HepG2 (cell line): ENCODE results near the gene CA7. TPM values are rescaled to one million over a fixed set of nuclear protein-coding genes. Genes with fewer than 3 reads are reported as not detected.
A peak's percentile ranks its signal among the peaks of the same experiment; 100 is the strongest.

Experiments
- ARNTL ChIP-seq: sonication (generic); formaldehyde crosslinking; IDR thresholded peaks from 2 replicates; pipeline ENCODE4 v1.4.0; 2020; ENCODE audit warnings: mild to moderate bottlenecking, missing genetic modification reagents
- ATM ChIP-seq: fragments of 450-650 bp; IDR thresholded peaks from 2 replicates; pipeline ENCODE4 v1.7.1; 2017; ENCODE audit warnings: mild to moderate bottlenecking, borderline replicate concordance
- GTF3A ChIP-seq: sonication (generic); formaldehyde crosslinking; conservative IDR thresholded peaks from 2 replicates; pipeline ENCODE4 v1.4.0; 2020; ENCODE audit warnings: mild to moderate bottlenecking, missing genetic modification reagents
- SIN3A ChIP-seq: IDR thresholded peaks from 2 replicates; pipeline ENCODE4 v1.6.1; 2011; ENCODE audit warnings: low read depth, mild to moderate bottlenecking, control low read depth, low read length, borderline replicate concordance
- TAF15 ChIP-seq: fragments of 200-400 bp; formaldehyde crosslinking; IDR thresholded peaks from one replicate; pipeline ENCODE4 v1.6.1; 2018; ENCODE audit warnings: mild to moderate bottlenecking, low read depth, low read length; ENCODE audit not compliant: poor library complexity, severe bottlenecking
- ZNF337 ChIP-seq: sonication (generic); formaldehyde crosslinking; IDR thresholded peaks from 2 replicates; pipeline ENCODE4 v1.5.1; 2020; ENCODE audit warnings: missing genetic modification reagents, low read depth, mild to moderate bottlenecking, borderline replicate concordance
- ZNF572 ChIP-seq: sonication (generic); formaldehyde crosslinking; IDR thresholded peaks from 2 replicates; pipeline ENCODE4 v1.5.1; 2020; ENCODE audit warnings: mild to moderate bottlenecking, missing genetic modification reagents
- polyA plus RNA-seq, 8 experiments: library from polyadenylated mRNA; depleted of rRNA in 3 of 8; stranded (reverse) in 7 of 8; unstranded in 1 of 8; fragments of >200 nt; fragmentation: Illumina TruSeq in 4 of 8; extraction: Trizol in 4 of 8; gene quantifications; 2 replicates each; pipeline versions ENCODE4 v1.2.1 to v1.2.3, GENCODE V29; 2011 to 2016; ENCODE audit warnings: low read depth in 4 of 8, missing spikeins in 1 of 8, mixed read lengths in 1 of 8; ENCODE audit not compliant: insufficient read depth in 1 of 8
- total RNA-seq, 5 experiments: library from RNA; depleted of rRNA; stranded (reverse); fragments of >200 nt; fragmentation: Illumina TruSeq; extraction: Trizol; gene quantifications; 2 replicates each; pipeline ENCODE4 v1.2.3, GENCODE V29; 2016; ENCODE audit warnings: low read depth in 1 of 5
- TF ChIP-seq, protein P1 (sequence below): sonication (generic); formaldehyde crosslinking; conservative IDR thresholded peaks from 2 replicates; pipeline ENCODE4 v1.4.0; 2020; ENCODE audit warnings: mild to moderate bottlenecking, missing genetic modification reagents, moderate library complexity
- TF ChIP-seq, protein P2 (sequence below): sonication (generic); formaldehyde crosslinking; IDR thresholded peaks from 2 replicates; pipeline ENCODE4 v1.4.0; 2020; ENCODE audit warnings: missing genetic modification reagents
- TF ChIP-seq, protein P3 (sequence below): sonication (generic); formaldehyde crosslinking; IDR thresholded peaks from 2 replicates; pipeline ENCODE4 v1.4.0; 2020; ENCODE audit warnings: mild to moderate bottlenecking, missing genetic modification reagents
- TF ChIP-seq, protein P4 (sequence below): sonication (generic); formaldehyde crosslinking; IDR thresholded peaks from 2 replicates; pipeline ENCODE4 v1.8.0; 2022; ENCODE audit warnings: mild to moderate bottlenecking, missing genetic modification reagents, moderate library complexity
- TF ChIP-seq, protein P5 (sequence below): sonication (generic); formaldehyde crosslinking; IDR thresholded peaks from 2 replicates; pipeline ENCODE4 v1.4.0; 2020; ENCODE audit warnings: missing genetic modification reagents, mild to moderate bottlenecking, borderline replicate concordance
- TF ChIP-seq, protein P6 (sequence below), 2 experiments: fragments of 450-650 bp in 1 of 2; sonication (generic) in 1 of 2; formaldehyde crosslinking; IDR thresholded peaks; 2 replicates each; pipeline versions ENCODE4 v1.5.0 to v1.8.0; 2020 to 2022; ENCODE audit warnings: mild to moderate bottlenecking in 1 of 2, missing genetic modification reagents in 1 of 2
- TF ChIP-seq, protein P7 (sequence below): sonication (generic); formaldehyde crosslinking; IDR thresholded peaks from 2 replicates; pipeline ENCODE4 v1.4.0; 2020; ENCODE audit warnings: missing genetic modification reagents

The CA7 gene
- total and polyA plus RNA-seq, 2 of the 13 experiments (the other 11 are each of a cell fraction or from before 2014, with no cell fraction given), result not detected

DNA sequence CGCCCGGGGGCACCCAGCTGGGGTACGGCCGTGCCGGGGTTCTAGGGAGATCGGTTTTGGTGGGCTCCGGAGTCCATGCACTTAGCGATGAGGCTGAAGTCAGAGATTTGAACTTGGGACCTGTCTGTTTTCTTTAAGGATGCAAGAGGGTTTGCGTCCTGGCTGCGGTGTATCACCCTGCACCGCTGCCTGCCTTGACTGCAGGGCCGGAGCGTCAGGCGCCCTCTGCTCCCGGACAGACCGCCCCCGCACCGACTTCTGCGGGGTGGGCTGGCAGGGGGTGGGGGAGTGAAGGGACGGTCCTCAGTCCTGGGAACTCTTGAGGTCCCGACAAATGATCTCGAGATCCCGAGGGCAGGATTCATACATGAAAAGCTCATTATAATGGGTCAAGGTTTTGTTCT lies 36.8 kb downstream of the CA7 start (continued):
- TF ChIP-seq, protein P1, sequence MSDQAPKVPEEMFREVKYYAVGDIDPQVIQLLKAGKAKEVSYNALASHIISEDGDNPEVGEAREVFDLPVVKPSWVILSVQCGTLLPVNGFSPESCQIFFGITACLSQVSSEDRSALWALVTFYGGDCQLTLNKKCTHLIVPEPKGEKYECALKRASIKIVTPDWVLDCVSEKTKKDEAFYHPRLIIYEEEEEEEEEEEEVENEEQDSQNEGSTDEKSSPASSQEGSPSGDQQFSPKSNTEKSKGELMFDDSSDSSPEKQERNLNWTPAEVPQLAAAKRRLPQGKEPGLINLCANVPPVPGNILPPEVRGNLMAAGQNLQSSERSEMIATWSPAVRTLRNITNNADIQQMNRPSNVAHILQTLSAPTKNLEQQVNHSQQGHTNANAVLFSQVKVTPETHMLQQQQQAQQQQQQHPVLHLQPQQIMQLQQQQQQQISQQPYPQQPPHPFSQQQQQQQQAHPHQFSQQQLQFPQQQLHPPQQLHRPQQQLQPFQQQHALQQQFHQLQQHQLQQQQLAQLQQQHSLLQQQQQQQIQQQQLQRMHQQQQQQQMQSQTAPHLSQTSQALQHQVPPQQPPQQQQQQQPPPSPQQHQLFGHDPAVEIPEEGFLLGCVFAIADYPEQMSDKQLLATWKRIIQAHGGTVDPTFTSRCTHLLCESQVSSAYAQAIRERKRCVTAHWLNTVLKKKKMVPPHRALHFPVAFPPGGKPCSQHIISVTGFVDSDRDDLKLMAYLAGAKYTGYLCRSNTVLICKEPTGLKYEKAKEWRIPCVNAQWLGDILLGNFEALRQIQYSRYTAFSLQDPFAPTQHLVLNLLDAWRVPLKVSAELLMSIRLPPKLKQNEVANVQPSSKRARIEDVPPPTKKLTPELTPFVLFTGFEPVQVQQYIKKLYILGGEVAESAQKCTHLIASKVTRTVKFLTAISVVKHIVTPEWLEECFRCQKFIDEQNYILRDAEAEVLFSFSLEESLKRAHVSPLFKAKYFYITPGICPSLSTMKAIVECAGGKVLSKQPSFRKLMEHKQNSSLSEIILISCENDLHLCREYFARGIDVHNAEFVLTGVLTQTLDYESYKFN, result no peak
- 0 out of 2 replicates have a peak, but pooled peaks have one; percentile 20 for TF ChIP-seq ZNF337 (CRISPR knock-in tag)
- TF ChIP-seq, protein P2, sequence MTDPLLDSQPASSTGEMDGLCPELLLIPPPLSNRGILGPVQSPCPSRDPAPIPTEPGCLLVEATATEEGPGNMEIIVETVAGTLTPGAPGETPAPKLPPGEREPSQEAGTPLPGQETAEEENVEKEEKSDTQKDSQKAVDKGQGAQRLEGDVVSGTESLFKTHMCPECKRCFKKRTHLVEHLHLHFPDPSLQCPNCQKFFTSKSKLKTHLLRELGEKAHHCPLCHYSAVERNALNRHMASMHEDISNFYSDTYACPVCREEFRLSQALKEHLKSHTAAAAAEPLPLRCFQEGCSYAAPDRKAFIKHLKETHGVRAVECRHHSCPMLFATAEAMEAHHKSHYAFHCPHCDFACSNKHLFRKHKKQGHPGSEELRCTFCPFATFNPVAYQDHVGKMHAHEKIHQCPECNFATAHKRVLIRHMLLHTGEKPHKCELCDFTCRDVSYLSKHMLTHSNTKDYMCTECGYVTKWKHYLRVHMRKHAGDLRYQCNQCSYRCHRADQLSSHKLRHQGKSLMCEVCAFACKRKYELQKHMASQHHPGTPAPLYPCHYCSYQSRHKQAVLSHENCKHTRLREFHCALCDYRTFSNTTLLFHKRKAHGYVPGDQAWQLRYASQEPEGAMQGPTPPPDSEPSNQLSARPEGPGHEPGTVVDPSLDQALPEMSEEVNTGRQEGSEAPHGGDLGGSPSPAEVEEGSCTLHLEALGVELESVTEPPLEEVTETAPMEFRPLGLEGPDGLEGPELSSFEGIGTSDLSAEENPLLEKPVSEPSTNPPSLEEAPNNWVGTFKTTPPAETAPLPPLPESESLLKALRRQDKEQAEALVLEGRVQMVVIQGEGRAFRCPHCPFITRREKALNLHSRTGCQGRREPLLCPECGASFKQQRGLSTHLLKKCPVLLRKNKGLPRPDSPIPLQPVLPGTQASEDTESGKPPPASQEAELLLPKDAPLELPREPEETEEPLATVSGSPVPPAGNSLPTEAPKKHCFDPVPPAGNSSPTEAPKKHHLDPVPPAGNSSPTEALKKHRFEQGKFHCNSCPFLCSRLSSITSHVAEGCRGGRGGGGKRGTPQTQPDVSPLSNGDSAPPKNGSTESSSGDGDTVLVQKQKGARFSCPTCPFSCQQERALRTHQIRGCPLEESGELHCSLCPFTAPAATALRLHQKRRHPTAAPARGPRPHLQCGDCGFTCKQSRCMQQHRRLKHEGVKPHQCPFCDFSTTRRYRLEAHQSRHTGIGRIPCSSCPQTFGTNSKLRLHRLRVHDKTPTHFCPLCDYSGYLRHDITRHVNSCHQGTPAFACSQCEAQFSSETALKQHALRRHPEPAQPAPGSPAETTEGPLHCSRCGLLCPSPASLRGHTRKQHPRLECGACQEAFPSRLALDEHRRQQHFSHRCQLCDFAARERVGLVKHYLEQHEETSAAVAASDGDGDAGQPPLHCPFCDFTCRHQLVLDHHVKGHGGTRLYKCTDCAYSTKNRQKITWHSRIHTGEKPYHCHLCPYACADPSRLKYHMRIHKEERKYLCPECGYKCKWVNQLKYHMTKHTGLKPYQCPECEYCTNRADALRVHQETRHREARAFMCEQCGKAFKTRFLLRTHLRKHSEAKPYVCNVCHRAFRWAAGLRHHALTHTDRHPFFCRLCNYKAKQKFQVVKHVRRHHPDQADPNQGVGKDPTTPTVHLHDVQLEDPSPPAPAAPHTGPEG (CRISPR knock-in tag), result 0 out of 2 replicates have a peak, but pooled peaks have one; percentile 5
- TF ChIP-seq, protein P3, sequence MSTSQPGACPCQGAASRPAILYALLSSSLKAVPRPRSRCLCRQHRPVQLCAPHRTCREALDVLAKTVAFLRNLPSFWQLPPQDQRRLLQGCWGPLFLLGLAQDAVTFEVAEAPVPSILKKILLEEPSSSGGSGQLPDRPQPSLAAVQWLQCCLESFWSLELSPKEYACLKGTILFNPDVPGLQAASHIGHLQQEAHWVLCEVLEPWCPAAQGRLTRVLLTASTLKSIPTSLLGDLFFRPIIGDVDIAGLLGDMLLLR (CRISPR knock-in tag), result no peak; the same call in 1 of the 2 replicates
- 0 out of 2 replicates have a peak, but pooled peaks have one; percentile 5 for TF ChIP-seq GTF3A (CRISPR knock-in tag)
- TF ChIP-seq, protein P4, sequence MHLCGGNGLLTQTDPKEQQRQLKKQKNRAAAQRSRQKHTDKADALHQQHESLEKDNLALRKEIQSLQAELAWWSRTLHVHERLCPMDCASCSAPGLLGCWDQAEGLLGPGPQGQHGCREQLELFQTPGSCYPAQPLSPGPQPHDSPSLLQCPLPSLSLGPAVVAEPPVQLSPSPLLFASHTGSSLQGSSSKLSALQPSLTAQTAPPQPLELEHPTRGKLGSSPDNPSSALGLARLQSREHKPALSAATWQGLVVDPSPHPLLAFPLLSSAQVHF (CRISPR knock-in tag), result no peak
- TF ChIP-seq, protein P5, sequence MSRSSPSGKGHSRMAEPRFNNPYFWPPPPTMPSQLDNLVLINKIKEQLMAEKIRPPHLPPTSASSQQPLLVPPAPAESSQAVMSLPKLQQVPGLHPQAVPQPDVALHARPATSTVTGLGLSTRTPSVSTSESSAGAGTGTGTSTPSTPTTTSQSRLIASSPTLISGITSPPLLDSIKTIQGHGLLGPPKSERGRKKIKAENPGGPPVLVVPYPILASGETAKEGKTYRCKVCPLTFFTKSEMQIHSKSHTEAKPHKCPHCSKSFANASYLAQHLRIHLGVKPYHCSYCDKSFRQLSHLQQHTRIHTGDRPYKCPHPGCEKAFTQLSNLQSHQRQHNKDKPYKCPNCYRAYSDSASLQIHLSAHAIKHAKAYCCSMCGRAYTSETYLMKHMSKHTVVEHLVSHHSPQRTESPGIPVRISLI (CRISPR knock-in tag), result peak; percentile 4; the same call in 1 of the 2 replicates
- TF ChIP-seq, protein P6, sequence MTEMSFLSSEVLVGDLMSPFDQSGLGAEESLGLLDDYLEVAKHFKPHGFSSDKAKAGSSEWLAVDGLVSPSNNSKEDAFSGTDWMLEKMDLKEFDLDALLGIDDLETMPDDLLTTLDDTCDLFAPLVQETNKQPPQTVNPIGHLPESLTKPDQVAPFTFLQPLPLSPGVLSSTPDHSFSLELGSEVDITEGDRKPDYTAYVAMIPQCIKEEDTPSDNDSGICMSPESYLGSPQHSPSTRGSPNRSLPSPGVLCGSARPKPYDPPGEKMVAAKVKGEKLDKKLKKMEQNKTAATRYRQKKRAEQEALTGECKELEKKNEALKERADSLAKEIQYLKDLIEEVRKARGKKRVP (CRISPR knock-in tag; IDR thresholded peaks at IDR 0.05), result no peak
- TF ChIP-seq, protein P7, sequence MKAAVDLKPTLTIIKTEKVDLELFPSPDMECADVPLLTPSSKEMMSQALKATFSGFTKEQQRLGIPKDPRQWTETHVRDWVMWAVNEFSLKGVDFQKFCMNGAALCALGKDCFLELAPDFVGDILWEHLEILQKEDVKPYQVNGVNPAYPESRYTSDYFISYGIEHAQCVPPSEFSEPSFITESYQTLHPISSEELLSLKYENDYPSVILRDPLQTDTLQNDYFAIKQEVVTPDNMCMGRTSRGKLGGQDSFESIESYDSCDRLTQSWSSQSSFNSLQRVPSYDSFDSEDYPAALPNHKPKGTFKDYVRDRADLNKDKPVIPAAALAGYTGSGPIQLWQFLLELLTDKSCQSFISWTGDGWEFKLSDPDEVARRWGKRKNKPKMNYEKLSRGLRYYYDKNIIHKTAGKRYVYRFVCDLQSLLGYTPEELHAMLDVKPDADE (CRISPR knock-in tag), result 0 out of 2 replicates have a peak, but pooled peaks have one; percentile 8
- TF ChIP-seq TAF15, result no peak
- no peak for TF ChIP-seq ZNF572 (CRISPR knock-in tag)
- peak; percentile 7; the same call in 1 of the 2 replicates for TF ChIP-seq ARNTL (CRISPR knock-in tag)
- no peak for TF ChIP-seq ATM
- no peak for TF ChIP-seq SIN3A
